Fibroblast of lung (primary cell): ENCODE data around the gene SH3TC2. TPM values are rescaled to one million over a fixed set of nuclear protein-coding genes. Genes with fewer than 3 reads are reported as not detected.
A peak's percentile ranks its signal among the peaks of the same experiment; 100 is the strongest.

Source experiments
- DNase-seq, 2 donors: peaks; one replicate each; pipeline versions ENCODE4 v3.0.0 to v3.0.0-alpha.2; 2010; ENCODE audit warnings: low read depth in 2 of 2
- H2AFZ ChIP-seq: 2 replicates; pipeline ENCODE4 v1.5.1; 2012; ENCODE audit warnings: low read length, control low read depth, inconsistent platforms
- H3K27ac ChIP-seq: 2 replicates; pipeline ENCODE4 v1.5.1; 2011; ENCODE audit warnings: low read length, control low read depth; ENCODE audit not compliant: insufficient read depth
- H3K27me3 ChIP-seq: 2 replicates; pipeline ENCODE4 v1.5.1; 2011; ENCODE audit warnings: mild to moderate bottlenecking, low read length; ENCODE audit not compliant: control insufficient read depth, insufficient read depth
- H3K36me3 ChIP-seq: 2 replicates; pipeline ENCODE4 v1.5.1; 2011; ENCODE audit warnings: low read length; ENCODE audit not compliant: control insufficient read depth, insufficient read depth
- H3K4me1 ChIP-seq: 2 replicates; pipeline ENCODE4 v1.5.1; 2011; ENCODE audit warnings: low read length; ENCODE audit not compliant: control insufficient read depth, insufficient read depth; ENCODE audit errors: extremely low read depth
- H3K4me2 ChIP-seq: 2 replicates; pipeline ENCODE4 v1.5.1; 2011; ENCODE audit warnings: low read length, control low read depth; ENCODE audit not compliant: insufficient read depth; ENCODE audit errors: extremely low read depth
- H3K4me3 ChIP-seq, 4 experiments: fragments of 200-600 bp in 1 of 4; sonication (generic) in 1 of 4; replicated peaks in 1 of 4; 2 replicates each; pipeline ENCODE4 v1.5.1; 2011 to 2016; ENCODE audit warnings: low read length in 4 of 4, low read depth in 3 of 4, mild to moderate bottlenecking in 3 of 4, control low read depth in 2 of 4, inconsistent platforms in 1 of 4, mixed read lengths in 1 of 4; ENCODE audit not compliant: insufficient read depth in 1 of 4; ENCODE audit errors: control extremely low read depth in 1 of 4
- H3K79me2 ChIP-seq: 2 replicates; pipeline ENCODE4 v1.5.1; 2012; ENCODE audit warnings: mild to moderate bottlenecking, low read length, inconsistent platforms; ENCODE audit not compliant: control insufficient read depth, insufficient read depth
- H3K9ac ChIP-seq: 2 replicates; pipeline ENCODE4 v1.5.1; 2011; ENCODE audit warnings: mild to moderate bottlenecking, low read length, control low read depth; ENCODE audit not compliant: insufficient read depth
- H3K9me3 ChIP-seq: 2 replicates; pipeline ENCODE4 v1.5.1; 2012; ENCODE audit warnings: low read depth, low read length; ENCODE audit not compliant: control insufficient read depth, insufficient read depth
- H4K20me1 ChIP-seq: 2 replicates; pipeline ENCODE4 v1.5.1; 2011; ENCODE audit warnings: low read length; ENCODE audit not compliant: control insufficient read depth, insufficient read depth; ENCODE audit errors: extremely low read depth
- CTCF ChIP-seq, 2 donors: IDR thresholded peaks in 1 of 2; conservative IDR thresholded peaks in 1 of 2; 1 replicate in 1 of 2; 2 replicates in 1 of 2; pipeline ENCODE4 v1.5.1; 2011 to 2012; ENCODE audit warnings: low read length in 2 of 2, control low read depth in 1 of 2, inconsistent platforms in 1 of 2, low read depth in 1 of 2, mild to moderate bottlenecking in 1 of 2
- EZH2 ChIP-seq: IDR thresholded peaks from 2 replicates; pipeline ENCODE4 v1.5.1; 2012; ENCODE audit warnings: low read length, control low read depth, mild to moderate bottlenecking; ENCODE audit errors: missing control alignments
- polyA plus RNA-seq, 2 donors: library from polyadenylated mRNA; depleted of rRNA in 1 of 2; stranded (reverse) in 1 of 2; unstranded in 1 of 2; fragments of >200 nt; gene quantifications; 2 replicates each; pipeline ENCODE4 v1.2.1, GENCODE V29; 2011 to 2012; ENCODE audit warnings: missing spikeins in 1 of 2
- total RNA-seq: library from RNA; depleted of rRNA; stranded (reverse); fragments of >200 nt; gene quantifications from 2 replicates; pipeline ENCODE4 v1.2.1, GENCODE V29; 2014

The SH3TC2 gene
- total and polyA plus RNA-seq, 2 donors (not counting 1 experiment from before 2014, with no cell fraction given): 0.83 to 3.2 TPM

DNA sequence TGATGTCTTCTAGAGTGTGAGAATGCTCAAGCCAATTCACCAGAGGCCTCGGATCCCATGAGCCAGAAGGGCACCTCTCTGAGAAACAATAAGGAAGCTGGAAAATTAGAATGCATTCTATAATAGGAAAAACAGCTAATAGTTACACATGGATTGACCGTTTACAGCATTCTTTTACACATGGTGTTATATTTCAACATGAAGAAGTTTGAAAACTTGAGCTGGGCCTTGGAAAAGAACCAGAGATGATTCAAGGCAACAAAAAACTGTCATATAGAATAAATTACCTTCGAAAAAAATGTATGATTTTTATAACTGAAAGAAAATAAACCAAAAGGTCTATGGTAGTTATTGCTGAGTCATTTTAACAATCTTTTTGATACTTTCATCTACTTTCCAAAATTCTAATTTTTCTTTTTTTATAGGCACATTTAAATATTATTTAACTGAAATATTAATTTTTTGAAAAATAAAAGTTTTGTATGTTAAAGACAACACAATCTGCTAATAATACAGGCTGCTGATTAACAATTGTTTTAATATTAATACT, 6.2 kb downstream of the SH3TC2 start:
- DNase-seq: peak in 1 of 2 donors; percentile 77
- no peak overlapping the region for H3K4me2 ChIP-seq

GRCh38 chr5:149054416-149054815, 8.4 kb downstream of the SH3TC2 start:
- Histone ChIP-seq H2AFZ (no peak overlapping the region), H3K27me3 (no peaks in the 10 kb centered on the region), H3K4me3 (no peak overlapping the region), H3K9me3 (no peaks in the 10 kb centered on the region), H3K4me1 (peaks cover 2% of the 10 kb centered on the region), H3K9ac (no peak overlapping the region), H3K36me3 (no peaks in the 10 kb centered on the region), H4K20me1 (no peaks in the 10 kb centered on the region), H3K79me2 (no peaks in the 10 kb centered on the region), H3K27ac (no peak overlapping the region), H3K4me2 (no peak overlapping the region)
- DNase-seq: no peak
- TF ChIP-seq EZH2: no peak
- TF ChIP-seq CTCF (conservative IDR thresholded peaks at IDR 0.05 in 1 of 2, IDR thresholded peaks at IDR 0.05 in 1 of 2; ENCODE audit: low read depth in 1 of 2, low read length in 2 of 2): no peak

More for the DNA sequence above, 6.2 kb downstream of the SH3TC2 start:
- TF ChIP-seq EZH2 (no peak), CTCF (conservative IDR thresholded peaks at IDR 0.05 in 1 of 2, IDR thresholded peaks at IDR 0.05 in 1 of 2; ENCODE audit: low read depth in 1 of 2, low read length in 2 of 2) (no peak)
- Histone ChIP-seq H2AFZ (no peak overlapping the region), H3K9ac (no peak overlapping the region), H3K27ac (no peak overlapping the region), H3K27me3 (no peaks in the 10 kb centered on the region), H3K4me1 (peaks cover 6% of the 10 kb centered on the region), H3K9me3 (no peaks in the 10 kb centered on the region), H3K4me3 (no peak overlapping the region), H4K20me1 (no peaks in the 10 kb centered on the region), H3K79me2 (no peaks in the 10 kb centered on the region), H3K36me3 (no peaks in the 10 kb centered on the region)

DNA sequence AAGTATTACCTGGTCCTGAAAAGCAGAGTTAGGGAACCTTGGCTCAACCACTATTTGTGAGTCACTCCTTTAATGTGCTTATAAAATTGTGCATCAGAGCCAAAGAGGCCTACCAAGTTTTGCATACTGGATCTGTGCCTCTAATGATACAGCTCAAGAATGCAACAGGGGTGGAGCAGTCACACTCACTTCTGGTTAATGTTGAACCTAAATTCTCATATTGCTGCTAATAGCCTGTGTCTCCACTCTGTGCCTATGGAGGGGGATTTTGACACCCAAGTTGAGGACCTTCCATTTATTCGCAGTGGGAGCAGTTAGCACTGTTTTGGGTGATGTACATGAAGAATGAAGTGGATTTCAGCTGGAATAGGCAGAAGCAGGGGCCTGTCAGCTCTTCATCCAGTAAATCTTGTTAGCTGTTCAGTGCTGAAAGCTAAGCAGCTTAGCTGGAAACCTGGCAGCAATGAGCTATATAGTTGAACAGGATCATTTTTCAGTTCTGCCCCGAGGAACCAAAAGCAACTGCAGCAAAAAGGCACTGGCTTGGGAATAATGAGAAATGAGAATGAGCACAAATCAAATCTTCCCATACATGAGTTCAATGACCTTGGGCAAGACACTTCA, 9.7 kb downstream of the SH3TC2 start:
- peak overlapping the region; percentile 6 for H3K4me2 ChIP-seq
- no peak overlapping the region for H3K4me3 ChIP-seq
- TF ChIP-seq EZH2: no peak
- TF ChIP-seq CTCF (conservative IDR thresholded peaks at IDR 0.05 in 1 of 2, IDR thresholded peaks at IDR 0.05 in 1 of 2; ENCODE audit: low read depth in 1 of 2, low read length in 2 of 2): no peak
- H3K27ac ChIP-seq: no peak overlapping the region
- no peaks in the 10 kb centered on the region for H4K20me1 ChIP-seq
- H3K36me3 ChIP-seq: no peaks in the 10 kb centered on the region
- H3K79me2 ChIP-seq: no peaks in the 10 kb centered on the region
- peak; percentile 58 to 78 for DNase-seq
- no peak overlapping the region for H3K9ac ChIP-seq
- H3K9me3 ChIP-seq: no peaks in the 10 kb centered on the region
- H3K4me1 ChIP-seq: peaks cover 2% of the 10 kb centered on the region
- no peaks in the 10 kb centered on the region for H3K27me3 ChIP-seq
- no peak overlapping the region for H2AFZ ChIP-seq
